Bone marrow (tissue), 2 donors: ENCODE measurements around the gene FTHL17.

ENCODE experiments used
- DNase-seq, 2 donors: peaks; one replicate each; lab custom pipeline; 2025; lab: John Stamatoyannopoulos, UW

Gene FTHL17

DNA sequence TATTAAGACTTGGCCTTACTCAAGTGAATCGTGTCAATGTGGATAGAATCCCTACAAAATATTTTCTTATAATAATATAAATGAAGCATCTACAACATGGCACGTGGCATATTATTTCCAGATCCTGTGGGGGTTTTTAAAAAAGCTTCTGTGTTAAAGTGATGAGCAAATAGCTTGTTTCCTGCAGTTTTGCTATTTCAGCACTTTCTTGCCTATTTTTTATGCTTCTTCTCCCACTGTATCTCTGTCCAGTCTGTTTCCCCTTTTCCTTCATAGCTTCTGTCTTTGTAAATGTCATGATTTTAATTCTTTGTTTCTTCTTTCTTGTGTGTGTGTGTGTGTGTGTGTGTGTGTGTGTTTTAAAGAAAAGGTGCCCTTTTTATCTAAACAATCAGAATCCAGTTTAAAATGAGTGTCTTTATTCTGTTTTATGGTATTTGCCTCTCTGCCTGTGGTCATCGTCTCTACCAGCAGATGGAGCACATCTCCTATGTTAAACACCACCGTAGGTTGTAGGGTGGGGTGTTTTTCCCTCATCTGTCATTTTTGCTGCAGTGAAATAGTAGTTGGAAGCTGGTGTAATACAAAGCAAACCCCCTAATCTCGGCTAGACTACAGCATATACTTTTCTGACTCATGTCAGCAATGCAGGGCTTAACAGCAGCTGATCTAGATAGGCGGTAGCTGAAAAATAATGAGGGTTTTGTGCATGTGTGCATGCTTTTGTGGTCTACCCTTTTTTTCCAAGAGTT, 33.1 kb downstream of the FTHL17 start:
- DNase-seq = peak in 1 of 2 donors; percentile 64

DNA sequence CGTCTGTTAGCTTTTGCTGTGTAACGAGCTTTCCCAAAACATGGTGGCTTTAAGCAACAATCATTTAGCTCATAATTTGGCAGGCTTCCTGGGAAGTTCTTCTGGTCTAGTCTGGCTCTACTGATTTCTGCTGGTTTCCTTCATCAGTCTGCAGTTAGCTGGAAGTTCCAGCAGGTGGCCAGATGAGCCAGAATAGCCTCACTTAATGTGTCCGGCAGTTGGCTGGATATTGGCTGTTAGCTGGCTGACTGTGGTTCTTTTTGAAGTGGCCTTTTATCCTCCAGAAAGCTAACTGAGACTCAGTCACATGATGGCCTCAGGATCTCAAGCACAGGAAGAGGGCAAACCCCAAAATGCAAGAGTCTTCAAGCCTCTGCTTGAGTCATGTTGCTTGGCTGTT, 34.9 kb downstream of the FTHL17 start:
- peak in 1 of 2 donors; percentile 2 for DNase-seq

DNA sequence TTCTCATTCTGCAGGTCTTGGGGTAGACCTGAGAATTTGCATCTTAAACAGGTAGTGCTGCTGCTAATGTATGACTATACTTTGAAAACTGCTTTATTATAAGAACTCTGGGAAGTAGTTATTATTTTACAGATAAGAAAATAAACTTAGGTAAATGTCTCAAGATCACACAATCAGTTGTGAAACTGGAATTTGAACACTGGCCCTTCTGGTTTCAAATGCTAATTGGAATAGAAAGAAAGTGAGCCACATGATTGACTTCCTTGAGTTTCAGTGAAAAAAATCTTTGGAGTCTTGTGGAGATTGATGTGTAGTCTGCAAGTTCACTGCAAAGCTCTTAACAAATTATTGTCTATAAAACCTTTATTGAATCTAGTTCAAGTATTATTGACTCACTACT, 44.5 kb downstream of the FTHL17 start:
- no peak for DNase-seq

DNA sequence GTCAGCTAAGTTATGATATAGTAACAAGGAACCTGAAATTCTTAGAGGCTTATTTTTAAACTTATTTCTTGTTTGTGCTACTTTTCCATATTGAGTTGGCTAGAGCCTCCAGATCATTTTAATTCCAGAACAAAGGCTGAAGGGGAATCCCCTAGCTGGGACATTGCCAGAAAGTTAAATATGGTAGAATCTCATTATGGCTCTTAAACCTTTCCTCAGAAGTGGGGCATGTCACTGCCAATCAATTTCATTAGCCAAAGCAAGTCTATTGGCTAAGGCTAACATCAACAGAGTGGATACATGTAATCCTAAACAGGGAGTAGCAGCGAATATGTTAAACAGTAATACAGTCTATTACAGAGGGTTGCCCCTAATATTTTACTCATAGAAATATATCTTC, 47.0 kb downstream of the FTHL17 start:
- DNase-seq = no peak

DNA sequence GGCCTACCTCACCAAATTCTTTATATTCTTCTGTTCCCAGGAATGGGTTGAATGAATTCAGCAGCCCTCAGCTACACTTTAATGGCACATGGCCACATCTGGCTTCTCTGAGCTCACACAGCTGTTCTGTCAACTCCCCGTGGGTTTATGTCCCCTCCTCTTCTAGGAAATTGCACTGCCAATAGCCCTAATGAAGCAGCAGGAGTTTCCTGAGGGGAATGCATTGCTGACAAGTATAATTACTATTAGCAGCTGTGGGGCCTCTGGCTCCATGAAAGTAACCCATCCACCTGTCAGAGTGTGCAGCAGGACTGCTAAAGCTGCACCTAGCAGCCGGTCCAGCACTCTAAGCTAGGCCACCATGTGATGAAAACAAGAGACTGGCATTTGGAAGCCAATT, 50.3 kb downstream of the FTHL17 start:
- no peak for DNase-seq
